ENCODE data around the gene TRIM74.
"Not testable (repeated sequence)": the region's sequence is repeated elsewhere in the genome, so short reads cannot be mapped to it uniquely, and the experiment has no call there.

Gene TRIM74

GRCh38 chr7:72954563-72955198, 14.6 kb downstream of the TRIM74 start:
- ATAC-seq: peak; percentile 95 to 96

- peak; percentile 54 to 55 for ATAC-seq
Observed at GRCh38 chr7:72953901-72954562, 15.2 kb downstream of the TRIM74 start.

GRCh38 chr7:72950432-72950831, 18.8 kb downstream of the TRIM74 start:
- ATAC-seq: not testable (repeated sequence)

- not testable (repeated sequence) for ATAC-seq
Observed at GRCh38 chr7:72949686-72950085, 19.6 kb downstream of the TRIM74 start.

GRCh38 chr7:72949276-72949675, 20.0 kb downstream of the TRIM74 start:
- not testable (repeated sequence) for ATAC-seq

GRCh38 chr7:72948714-72949113, 20.6 kb downstream of the TRIM74 start:
- not testable (repeated sequence) for ATAC-seq

- not testable (repeated sequence) for ATAC-seq
Observed at GRCh38 chr7:72946130-72946745, 23.0 kb downstream of the TRIM74 start.

GRCh38 chr7:72945597-72945996, 23.7 kb downstream of the TRIM74 start:
- not testable (repeated sequence) for ATAC-seq

- ATAC-seq: not testable (repeated sequence)
Observed at GRCh38 chr7:72944937-72945336, 24.3 kb downstream of the TRIM74 start.

GRCh38 chr7:72942956-72943355, 26.3 kb downstream of the TRIM74 start:
- not testable (repeated sequence) for ATAC-seq

GRCh38 chr7:72942022-72942705, 27.1 kb downstream of the TRIM74 start:
- ATAC-seq: not testable (repeated sequence)

- not testable (repeated sequence) for ATAC-seq
Observed at GRCh38 chr7:72928216-72928615, 41.0 kb downstream of the TRIM74 start.

GRCh38 chr7:72927791-72928190, 41.5 kb downstream of the TRIM74 start:
- not testable (repeated sequence) for ATAC-seq

GRCh38 chr7:72925546-72926120, 43.6 kb downstream of the TRIM74 start:
- ATAC-seq: peak in 1 of 2 donors; percentile 12

GRCh38 chr7:72924733-72925545, 44.3 kb downstream of the TRIM74 start, which contains the start of gene POM121:
POM121 (plus strand) TSS chr7:72925095; CDS start chr7:72925122, 27 bp downstream.
- peak; percentile 92 to 94 for ATAC-seq

GRCh38 chr7:72924386-72924732, 44.9 kb downstream of the TRIM74 start:
- peak; percentile 42 to 44 for ATAC-seq

GRCh38 chr7:72919256-72919775, 50.0 kb downstream of the TRIM74 start:
- ATAC-seq: no peak

GRCh38 chr7:72914756-72915525, 54.3 kb downstream of the TRIM74 start:
- peak; percentile 89 to 94 for ATAC-seq

- not testable (repeated sequence) for ATAC-seq
Observed at GRCh38 chr7:72913750-72914149, 55.5 kb downstream of the TRIM74 start.

- not testable (repeated sequence) for ATAC-seq
Observed at GRCh38 chr7:72911395-72911794, 57.9 kb downstream of the TRIM74 start.
